GM13977 (cell line): ENCODE data around the gene OR6B2.

Source experiments
- DNase-seq: peaks from one replicate; pipeline ENCODE4 v3.0.0; 2012; ENCODE audit warnings: low spot score
- CTCF ChIP-seq: IDR thresholded peaks from 2 replicates; pipeline ENCODE4 v1.5.1; 2012; ENCODE audit warnings: mild to moderate bottlenecking, control low read depth; ENCODE audit not compliant: insufficient read depth; ENCODE audit errors: extremely low read depth, missing control alignments
- in situ Hi-C: fragments of 300-500 bp; cut with MboI; formaldehyde crosslinking; loops from one replicate; pipeline ENCODE4 v1.12.0; 2022; ENCODE audit warnings: low sequenced_read_pairs, low pct_unique_long_range_greater_than_20kb, mixed read lengths, inconsistent platforms; ENCODE audit not compliant: unreplicated experiment

The OR6B2 gene

GRCh38 chr2:240023792-240024191 is 6.4 kb downstream of the OR6B2 start:
- no peak for TF ChIP-seq CTCF
- in situ Hi-C loops = no loop called here
- DNase-seq = no peak

- peak; percentile 79 for DNase-seq
- in situ Hi-C loops = no loop called here
- peak; percentile 86 for TF ChIP-seq CTCF
Measured at GRCh38 chr2:240021488-240022104, 8.6 kb downstream of the OR6B2 start.

GRCh38 chr2:240018071-240018750 is 12.0 kb downstream of the OR6B2 start:
- in situ Hi-C loops = no loop called here
- no peak for TF ChIP-seq CTCF
- DNase-seq = no peak

- no peak for TF ChIP-seq CTCF
- DNase-seq = no peak
- in situ Hi-C loops = no loop called here
Measured at GRCh38 chr2:240014327-240014726, 15.9 kb downstream of the OR6B2 start.

GRCh38 chr2:240013343-240013742 is 16.9 kb downstream of the OR6B2 start:
- no peak for DNase-seq
- in situ Hi-C loops = no loop called here
- peak; percentile 21 for TF ChIP-seq CTCF

GRCh38 chr2:240002983-240003382 is 27.2 kb downstream of the OR6B2 start:
- DNase-seq = no peak
- TF ChIP-seq CTCF = no peak
- in situ Hi-C loops = no loop called here
